Measurements from ENCODE around the gene SLC5A3.

Gene SLC5A3

DNA sequence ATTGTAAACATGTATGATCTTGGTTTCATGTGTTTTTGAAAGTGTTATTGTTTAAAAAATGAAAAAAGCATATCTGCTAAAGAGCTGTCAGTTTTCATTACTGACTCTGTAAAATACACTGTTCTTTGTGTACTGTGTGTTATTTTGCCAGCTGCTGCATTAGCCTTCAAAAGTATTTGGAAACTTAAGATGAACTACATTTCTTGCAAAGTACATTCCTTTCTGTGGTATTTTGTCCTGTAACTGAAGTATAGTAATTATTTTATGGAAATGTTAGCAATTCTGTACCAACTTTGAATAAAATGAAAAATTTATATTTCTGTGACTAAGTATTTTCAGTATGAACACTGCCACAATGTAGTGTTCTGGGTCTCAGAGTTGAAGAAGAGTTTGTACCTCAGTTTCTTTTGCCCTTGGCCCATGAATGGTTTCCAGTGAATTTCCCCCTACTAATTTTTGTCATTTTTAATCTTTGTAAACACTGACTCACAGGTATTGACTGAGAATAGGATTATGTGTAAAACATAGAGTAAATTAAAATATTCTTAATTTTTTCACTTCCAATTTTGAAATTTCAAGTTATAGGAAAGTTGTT, 32.7 kb downstream of the SLC5A3 start:
- H3K4me1 ChIP-seq, result peaks cover 0 to 95% (median 12%) of the 10 kb centered on the region in 4 donors
- H3K4me3 ChIP-seq, result no peak overlapping the region
- intact Hi-C loops (cut with DNase I; ENCODE audit: low total_unique reads), result no loop called here
- H3K36me3 ChIP-seq, result no peaks in the 10 kb centered on the region
- no peak overlapping the region for H3K27ac ChIP-seq
- TF ChIP-seq, protein P1, sequence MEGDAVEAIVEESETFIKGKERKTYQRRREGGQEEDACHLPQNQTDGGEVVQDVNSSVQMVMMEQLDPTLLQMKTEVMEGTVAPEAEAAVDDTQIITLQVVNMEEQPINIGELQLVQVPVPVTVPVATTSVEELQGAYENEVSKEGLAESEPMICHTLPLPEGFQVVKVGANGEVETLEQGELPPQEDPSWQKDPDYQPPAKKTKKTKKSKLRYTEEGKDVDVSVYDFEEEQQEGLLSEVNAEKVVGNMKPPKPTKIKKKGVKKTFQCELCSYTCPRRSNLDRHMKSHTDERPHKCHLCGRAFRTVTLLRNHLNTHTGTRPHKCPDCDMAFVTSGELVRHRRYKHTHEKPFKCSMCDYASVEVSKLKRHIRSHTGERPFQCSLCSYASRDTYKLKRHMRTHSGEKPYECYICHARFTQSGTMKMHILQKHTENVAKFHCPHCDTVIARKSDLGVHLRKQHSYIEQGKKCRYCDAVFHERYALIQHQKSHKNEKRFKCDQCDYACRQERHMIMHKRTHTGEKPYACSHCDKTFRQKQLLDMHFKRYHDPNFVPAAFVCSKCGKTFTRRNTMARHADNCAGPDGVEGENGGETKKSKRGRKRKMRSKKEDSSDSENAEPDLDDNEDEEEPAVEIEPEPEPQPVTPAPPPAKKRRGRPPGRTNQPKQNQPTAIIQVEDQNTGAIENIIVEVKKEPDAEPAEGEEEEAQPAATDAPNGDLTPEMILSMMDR (IDR thresholded peaks at IDR 0.05), result no peak
- H3K9me3 ChIP-seq, result no peaks in the 10 kb centered on the region
- DNase-seq, result no peak
- H3K27me3 ChIP-seq, result no peaks in the 10 kb centered on the region

DNA sequence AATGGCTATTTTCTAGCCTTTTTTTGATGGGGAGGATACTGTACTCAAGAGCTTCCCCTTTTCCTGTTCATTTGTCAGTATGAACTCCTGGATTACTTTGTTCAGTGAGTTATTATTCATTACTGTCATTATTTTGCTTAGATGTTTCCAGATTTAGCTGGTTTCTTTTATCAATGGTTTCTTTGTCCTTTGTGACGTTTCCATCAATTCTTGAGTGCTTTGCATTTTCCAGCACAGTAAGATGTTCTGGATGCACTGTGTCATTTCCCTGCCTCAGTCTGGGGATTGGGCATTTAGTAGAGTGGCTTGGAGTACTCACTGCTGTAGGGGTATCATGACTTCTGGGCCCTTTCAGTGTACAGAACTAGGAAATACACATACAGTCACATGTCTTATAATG, 34.2 kb downstream of the SLC5A3 start:
- Histone ChIP-seq H3K36me3 (no peaks in the 10 kb centered on the region), H3K4me3 (no peak overlapping the region), H3K9me3 (no peaks in the 10 kb centered on the region), H3K27me3 (no peaks in the 10 kb centered on the region), H3K27ac (no peak overlapping the region), H3K4me1 (peaks cover 0 to 81% (median 8%) of the 10 kb centered on the region in 4 donors)
- TF ChIP-seq, protein P1 (IDR thresholded peaks at IDR 0.05), result no peak
- intact Hi-C loops (cut with DNase I; ENCODE audit: low total_unique reads), result no loop called here
- DNase-seq, result no peak

DNA sequence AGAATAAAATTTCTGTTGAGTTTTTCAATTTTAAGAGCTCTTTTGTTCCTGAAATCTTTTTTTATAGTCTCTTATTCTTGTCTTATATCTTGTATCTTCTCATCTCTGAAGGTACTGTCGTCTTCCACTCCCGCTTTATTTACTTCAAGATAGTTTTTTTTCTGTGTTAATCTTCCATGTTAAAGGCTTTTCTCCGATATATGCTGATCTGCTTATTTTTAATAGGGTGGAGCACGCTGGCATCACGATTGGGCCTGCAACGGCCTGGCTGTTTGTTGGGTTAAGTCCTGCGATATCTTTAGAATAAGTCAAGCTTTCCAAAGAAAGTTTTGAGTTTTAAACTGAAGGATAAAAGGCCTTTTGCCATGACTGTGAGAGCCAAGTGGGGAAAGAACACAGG, 35.7 kb downstream of the SLC5A3 start:
- no peak for DNase-seq
- H3K27me3 ChIP-seq, result no peaks in the 10 kb centered on the region
- intact Hi-C loops (cut with DNase I; ENCODE audit: low total_unique reads), result no loop called here
- no peak overlapping the region for H3K4me3 ChIP-seq
- H3K4me1 ChIP-seq, result peaks cover 0 to 76% (median 6%) of the 10 kb centered on the region in 4 donors
- TF ChIP-seq, protein P1 (IDR thresholded peaks at IDR 0.05), result no peak
- H3K36me3 ChIP-seq, result no peaks in the 10 kb centered on the region
- no peaks in the 10 kb centered on the region for H3K9me3 ChIP-seq
- peak overlapping the region in 1 of 2 donors; percentile 32 for H3K27ac ChIP-seq

DNA sequence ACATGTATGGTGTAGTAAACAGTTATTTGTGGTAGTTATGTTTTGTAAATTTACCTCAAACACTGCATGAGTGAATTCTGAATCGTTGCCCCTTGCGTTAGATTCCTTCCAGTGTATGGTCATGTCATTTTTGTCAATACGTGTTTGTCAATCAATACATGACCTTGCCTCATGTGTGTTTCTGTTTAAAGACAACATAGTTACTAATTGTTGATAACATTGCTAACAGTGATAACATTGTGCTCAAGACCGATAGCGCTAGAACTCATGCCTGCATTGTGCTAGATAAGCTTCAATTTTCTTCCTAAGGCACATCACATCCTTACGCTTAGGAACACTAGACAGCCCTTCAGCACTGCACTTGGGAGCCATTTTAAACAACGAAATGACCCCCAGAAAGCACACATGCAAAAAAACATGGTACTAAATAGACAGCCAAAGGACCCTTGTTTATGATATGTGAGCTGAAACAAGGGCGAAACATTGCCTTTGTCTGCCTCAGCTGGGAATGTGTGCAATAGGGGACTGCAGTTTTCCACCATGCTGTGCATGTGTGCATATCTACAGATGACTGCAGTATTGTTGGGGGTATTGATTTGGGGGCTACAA, 37.3 kb downstream of the SLC5A3 start:
- intact Hi-C loops (cut with DNase I; ENCODE audit: low total_unique reads), result no loop called here
- peaks cover 0 to 71% (median 5%) of the 10 kb centered on the region in 4 donors for H3K4me1 ChIP-seq
- no peaks in the 10 kb centered on the region for H3K27me3 ChIP-seq

DNA sequence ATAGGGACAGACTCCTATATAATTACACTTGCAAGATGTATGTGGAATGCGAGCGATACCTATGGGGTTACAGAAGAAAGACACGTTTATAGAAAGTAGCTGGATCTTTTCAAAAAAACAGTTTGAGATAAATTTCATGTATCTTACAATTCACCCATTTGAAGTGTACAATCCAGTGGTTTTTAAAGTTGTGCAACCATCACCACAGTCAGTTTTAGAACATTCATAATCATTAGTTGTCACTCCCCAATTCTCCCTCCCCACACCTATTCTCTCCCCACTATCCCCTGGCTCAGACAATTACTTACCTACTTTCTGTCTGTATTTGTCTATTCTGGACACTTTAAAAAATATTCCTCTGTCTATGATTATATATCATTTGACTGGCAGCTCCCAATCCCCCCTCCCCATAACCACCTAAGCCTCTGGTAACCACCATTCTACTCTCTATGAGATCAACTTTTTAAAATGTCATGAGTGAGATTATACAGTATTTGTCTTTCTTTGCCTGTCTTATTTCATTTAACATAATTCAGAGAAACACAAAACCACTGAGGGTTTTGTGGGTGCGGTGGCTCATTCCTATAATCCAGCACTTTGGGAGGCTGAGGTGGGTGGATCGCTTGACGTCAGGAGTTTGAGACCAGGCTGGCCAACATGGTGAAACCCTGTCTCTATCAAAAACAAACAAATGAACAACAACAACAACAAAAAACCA, 39.1 kb downstream of the SLC5A3 start:
- Histone ChIP-seq H3K4me1 (peaks cover 0 to 55% (median 4%) of the 10 kb centered on the region in 4 donors), H3K36me3 (no peaks in the 10 kb centered on the region), H3K9me3 (no peaks in the 10 kb centered on the region), H3K27ac (no peak overlapping the region), H3K4me3 (no peak overlapping the region), H3K27me3 (no peaks in the 10 kb centered on the region)
- no peak for DNase-seq
- TF ChIP-seq, protein P1 (IDR thresholded peaks at IDR 0.05), result no peak
- intact Hi-C loops (cut with DNase I; ENCODE audit: low total_unique reads), result no loop called here

More for the DNA sequence above, 37.3 kb downstream of the SLC5A3 start:
- TF ChIP-seq, protein P1 (IDR thresholded peaks at IDR 0.05), result no peak
- Histone ChIP-seq H3K4me3 (no peak overlapping the region), H3K27ac (no peak overlapping the region), H3K9me3 (no peaks in the 10 kb centered on the region), H3K36me3 (no peaks in the 10 kb centered on the region)
- no peak for DNase-seq
